Measurements from ENCODE around the gene NAV2.

NAV2 gene

DNA sequence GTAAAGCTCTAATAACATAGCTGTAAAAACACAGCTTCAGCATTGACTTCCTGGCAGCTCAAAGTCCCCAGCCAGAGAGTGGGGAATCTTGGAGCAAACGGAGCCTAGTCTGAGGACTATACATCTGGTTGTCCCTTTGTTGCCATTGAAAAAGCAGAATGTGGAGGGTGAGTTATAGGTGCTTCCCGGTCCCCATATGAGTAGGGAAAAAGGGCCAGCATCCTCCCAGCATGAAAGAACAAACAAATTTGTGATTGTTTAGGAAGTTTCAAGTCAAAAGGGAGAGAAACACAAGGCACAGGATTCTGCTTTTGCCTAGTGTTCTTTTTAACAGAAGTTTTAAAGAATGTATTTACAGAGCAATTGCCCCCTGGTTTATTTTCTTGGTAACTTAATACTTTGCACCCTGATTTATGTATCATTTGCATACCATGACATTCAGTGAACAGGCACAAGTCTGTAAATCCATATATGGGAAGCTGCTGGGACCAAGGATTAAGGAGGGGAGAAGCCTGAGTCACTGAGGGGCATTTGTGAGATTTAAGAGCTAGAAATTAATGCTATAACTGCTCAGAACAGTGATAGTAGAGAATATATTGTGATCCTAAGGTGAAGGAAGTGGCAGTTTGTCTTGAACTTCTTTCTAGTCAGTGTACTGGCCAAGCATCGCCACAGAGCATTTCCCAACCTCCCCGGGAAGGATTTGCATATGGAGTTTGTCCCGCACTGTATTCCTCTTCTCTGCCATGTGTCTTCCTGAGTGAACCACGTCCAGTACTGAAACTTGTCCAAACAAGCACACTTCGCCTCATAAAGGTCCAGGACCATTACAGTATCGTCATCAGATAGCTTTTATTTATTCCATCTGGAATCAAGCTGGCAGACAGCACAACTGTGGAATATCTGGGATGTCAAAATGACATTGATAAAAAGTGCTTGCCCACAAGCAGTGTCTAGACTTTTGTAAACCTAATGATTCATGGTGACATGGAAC, 344.6 kb downstream of the NAV2 start:
- no peaks in the 10 kb centered on the region for H3K9me3 ChIP-seq (ENCODE audit: control insufficient read depth in 2 of 2, low read length in 2 of 2)
- no peaks in the 10 kb centered on the region for H3K27me3 ChIP-seq (ENCODE audit: control insufficient read depth in 2 of 2, insufficient read depth in 2 of 2, low read length in 2 of 2)
- H3K36me3 ChIP-seq (ENCODE audit: control insufficient read depth in 2 of 2, insufficient read depth in 2 of 2, low read length in 2 of 2): peaks cover 17 to 18% of the 10 kb centered on the region in 2 donors

GRCh38 chr11:20058749-20059458, 346.3 kb downstream of the NAV2 start:
- H3K36me3 ChIP-seq (ENCODE audit: control insufficient read depth in 2 of 2, insufficient read depth in 2 of 2, low read length in 2 of 2): peaks cover 12 to 17% of the 10 kb centered on the region in 2 donors
- no peak overlapping the region for H3K9ac ChIP-seq (ENCODE audit: low read depth in 1 of 2, low read length in 2 of 2)
- no peaks in the 10 kb centered on the region for H3K4me1 ChIP-seq (ENCODE audit: control insufficient read depth in 2 of 2, insufficient read depth in 2 of 2, low read length in 2 of 2)
- no peak overlapping the region for H3K27ac ChIP-seq (ENCODE audit: low read depth in 2 of 2, low read length in 2 of 2)
- H3K27me3 ChIP-seq (ENCODE audit: control insufficient read depth in 2 of 2, insufficient read depth in 2 of 2, low read length in 2 of 2): no peaks in the 10 kb centered on the region
- no peak overlapping the region for H3K4me3 ChIP-seq (ENCODE audit: low read length in 2 of 2)
- H3K9me3 ChIP-seq (ENCODE audit: control insufficient read depth in 2 of 2, low read length in 2 of 2): no peaks in the 10 kb centered on the region

More for the DNA sequence above, 344.6 kb downstream of the NAV2 start:
- no peak overlapping the region for H3K9ac ChIP-seq (ENCODE audit: low read depth in 1 of 2, low read length in 2 of 2)
- H3K27ac ChIP-seq (ENCODE audit: low read depth in 2 of 2, low read length in 2 of 2): no peak overlapping the region
- no peak overlapping the region for H3K4me3 ChIP-seq (ENCODE audit: low read length in 2 of 2)
- H3K4me1 ChIP-seq (ENCODE audit: control insufficient read depth in 2 of 2, insufficient read depth in 2 of 2, low read length in 2 of 2): no peaks in the 10 kb centered on the region

GRCh38 chr11:20059587-20060021, 347.0 kb downstream of the NAV2 start:
- Histone ChIP-seq H3K9me3 (ENCODE audit: control insufficient read depth in 2 of 2, low read length in 2 of 2) (no peaks in the 10 kb centered on the region), H3K9ac (ENCODE audit: low read depth in 1 of 2, low read length in 2 of 2) (no peak overlapping the region), H3K36me3 (ENCODE audit: control insufficient read depth in 2 of 2, insufficient read depth in 2 of 2, low read length in 2 of 2) (peaks cover 8 to 17% of the 10 kb centered on the region in 2 donors), H3K4me3 (ENCODE audit: low read length in 2 of 2) (no peak overlapping the region), H3K4me1 (ENCODE audit: control insufficient read depth in 2 of 2, insufficient read depth in 2 of 2, low read length in 2 of 2) (no peaks in the 10 kb centered on the region), H3K27me3 (ENCODE audit: control insufficient read depth in 2 of 2, insufficient read depth in 2 of 2, low read length in 2 of 2) (no peaks in the 10 kb centered on the region), H3K27ac (ENCODE audit: low read depth in 2 of 2, low read length in 2 of 2) (no peak overlapping the region)

- no peak overlapping the region for H3K9ac ChIP-seq (ENCODE audit: low read depth in 1 of 2, low read length in 2 of 2)
- H3K9me3 ChIP-seq (ENCODE audit: control insufficient read depth in 2 of 2, low read length in 2 of 2): no peaks in the 10 kb centered on the region
- no peaks in the 10 kb centered on the region for H3K27me3 ChIP-seq (ENCODE audit: control insufficient read depth in 2 of 2, insufficient read depth in 2 of 2, low read length in 2 of 2)
- no peak overlapping the region for H3K4me3 ChIP-seq (ENCODE audit: low read length in 2 of 2)
- no peak overlapping the region for H3K27ac ChIP-seq (ENCODE audit: low read depth in 2 of 2, low read length in 2 of 2)
- H3K4me1 ChIP-seq (ENCODE audit: control insufficient read depth in 2 of 2, insufficient read depth in 2 of 2, low read length in 2 of 2): no peaks in the 10 kb centered on the region
- peaks cover 7 to 17% of the 10 kb centered on the region in 2 donors for H3K36me3 ChIP-seq (ENCODE audit: control insufficient read depth in 2 of 2, insufficient read depth in 2 of 2, low read length in 2 of 2)
Measured at GRCh38 chr11:20060181-20060580, 347.5 kb downstream of the NAV2 start.

GRCh38 chr11:20060647-20061205, 348.1 kb downstream of the NAV2 start:
- no peak overlapping the region for H3K27ac ChIP-seq (ENCODE audit: low read depth in 2 of 2, low read length in 2 of 2)
- no peaks in the 10 kb centered on the region for H3K27me3 ChIP-seq (ENCODE audit: control insufficient read depth in 2 of 2, insufficient read depth in 2 of 2, low read length in 2 of 2)
- no peaks in the 10 kb centered on the region for H3K9me3 ChIP-seq (ENCODE audit: control insufficient read depth in 2 of 2, low read length in 2 of 2)
- H3K9ac ChIP-seq (ENCODE audit: low read depth in 1 of 2, low read length in 2 of 2): no peak overlapping the region
- no peaks in the 10 kb centered on the region for H3K4me1 ChIP-seq (ENCODE audit: control insufficient read depth in 2 of 2, insufficient read depth in 2 of 2, low read length in 2 of 2)
- H3K36me3 ChIP-seq (ENCODE audit: control insufficient read depth in 2 of 2, insufficient read depth in 2 of 2, low read length in 2 of 2): peaks cover 5 to 11% of the 10 kb centered on the region in 2 donors
- H3K4me3 ChIP-seq (ENCODE audit: low read length in 2 of 2): no peak overlapping the region

DNA sequence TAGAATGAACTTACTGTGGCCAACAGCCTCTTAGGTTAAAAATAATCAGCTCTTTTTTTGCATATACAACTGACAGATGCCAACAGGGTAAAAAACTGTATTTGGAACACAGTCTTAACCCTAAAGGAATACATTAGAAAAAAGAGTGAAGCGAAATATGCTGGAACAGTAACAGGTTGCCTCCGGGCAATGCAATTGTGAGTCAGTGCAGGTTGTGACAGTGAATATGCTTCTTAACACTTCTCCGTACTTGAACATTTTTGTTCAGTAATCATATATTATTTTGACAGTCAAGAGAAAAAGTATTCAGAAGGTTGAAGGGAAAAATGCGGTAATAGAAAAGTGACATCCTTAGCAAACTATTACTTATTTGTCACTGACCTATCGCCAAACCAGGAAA, 349.1 kb downstream of the NAV2 start:
- Histone ChIP-seq H3K27ac (ENCODE audit: low read depth in 2 of 2, low read length in 2 of 2) (no peak overlapping the region), H3K36me3 (ENCODE audit: control insufficient read depth in 2 of 2, insufficient read depth in 2 of 2, low read length in 2 of 2) (peaks cover 3 to 6% of the 10 kb centered on the region in 2 donors), H3K4me1 (ENCODE audit: control insufficient read depth in 2 of 2, insufficient read depth in 2 of 2, low read length in 2 of 2) (no peaks in the 10 kb centered on the region), H3K4me3 (ENCODE audit: low read length in 2 of 2) (no peak overlapping the region), H3K27me3 (ENCODE audit: control insufficient read depth in 2 of 2, insufficient read depth in 2 of 2, low read length in 2 of 2) (no peaks in the 10 kb centered on the region), H3K9me3 (ENCODE audit: control insufficient read depth in 2 of 2, low read length in 2 of 2) (no peaks in the 10 kb centered on the region), H3K9ac (ENCODE audit: low read depth in 1 of 2, low read length in 2 of 2) (no peak overlapping the region)

DNA sequence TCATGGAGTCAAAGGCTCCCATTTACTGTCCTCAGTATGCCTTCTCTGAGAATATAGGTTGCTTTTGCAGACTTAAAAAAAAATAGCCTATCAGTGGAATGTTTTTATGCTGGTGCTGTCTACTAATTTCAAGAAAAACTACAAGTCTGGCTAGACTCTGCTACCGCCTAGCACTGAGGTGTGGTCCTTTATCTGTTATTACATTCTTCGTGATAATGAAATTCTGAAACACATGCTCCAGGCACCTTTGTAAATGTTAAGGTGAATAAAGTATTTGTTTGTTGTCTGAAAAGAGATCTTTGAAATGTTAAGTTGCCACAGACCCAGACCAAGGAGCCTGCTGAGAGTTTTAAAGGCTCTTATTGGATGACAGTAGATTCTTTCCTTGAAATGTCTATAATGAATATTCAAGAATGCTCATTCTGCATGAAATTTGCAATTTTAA, 352.3 kb downstream of the NAV2 start:
- Histone ChIP-seq H3K9me3 (ENCODE audit: control insufficient read depth in 2 of 2, low read length in 2 of 2) (no peaks in the 10 kb centered on the region), H3K36me3 (ENCODE audit: control insufficient read depth in 2 of 2, insufficient read depth in 2 of 2, low read length in 2 of 2) (peaks cover 4 to 10% of the 10 kb centered on the region in 2 donors), H3K4me3 (ENCODE audit: low read length in 2 of 2) (no peak overlapping the region), H3K27ac (ENCODE audit: low read depth in 2 of 2, low read length in 2 of 2) (no peak overlapping the region), H3K27me3 (ENCODE audit: control insufficient read depth in 2 of 2, insufficient read depth in 2 of 2, low read length in 2 of 2) (no peaks in the 10 kb centered on the region), H3K4me1 (ENCODE audit: control insufficient read depth in 2 of 2, insufficient read depth in 2 of 2, low read length in 2 of 2) (no peaks in the 10 kb centered on the region), H3K9ac (ENCODE audit: low read depth in 1 of 2, low read length in 2 of 2) (no peak overlapping the region)

- H3K9ac ChIP-seq (ENCODE audit: low read depth in 1 of 2, low read length in 2 of 2): no peak overlapping the region
- H3K4me3 ChIP-seq (ENCODE audit: low read length in 2 of 2): no peak overlapping the region
- no peaks in the 10 kb centered on the region for H3K27me3 ChIP-seq (ENCODE audit: control insufficient read depth in 2 of 2, insufficient read depth in 2 of 2, low read length in 2 of 2)
- no peaks in the 10 kb centered on the region for H3K9me3 ChIP-seq (ENCODE audit: control insufficient read depth in 2 of 2, low read length in 2 of 2)
- H3K36me3 ChIP-seq (ENCODE audit: control insufficient read depth in 2 of 2, insufficient read depth in 2 of 2, low read length in 2 of 2): peaks cover 2 to 10% of the 10 kb centered on the region in 2 donors
- H3K4me1 ChIP-seq (ENCODE audit: control insufficient read depth in 2 of 2, insufficient read depth in 2 of 2, low read length in 2 of 2): peaks cover 0 to 1% of the 10 kb centered on the region in 2 donors
- H3K27ac ChIP-seq (ENCODE audit: low read depth in 2 of 2, low read length in 2 of 2): no peak overlapping the region
Measured at GRCh38 chr11:20065406-20065805, 352.8 kb downstream of the NAV2 start.

GRCh38 chr11:20066013-20066782, 353.6 kb downstream of the NAV2 start:
- Histone ChIP-seq H3K4me1 (ENCODE audit: control insufficient read depth in 2 of 2, insufficient read depth in 2 of 2, low read length in 2 of 2) (peaks cover 0 to 3% of the 10 kb centered on the region in 2 donors), H3K27me3 (ENCODE audit: control insufficient read depth in 2 of 2, insufficient read depth in 2 of 2, low read length in 2 of 2) (no peaks in the 10 kb centered on the region), H3K9me3 (ENCODE audit: control insufficient read depth in 2 of 2, low read length in 2 of 2) (no peaks in the 10 kb centered on the region), H3K27ac (ENCODE audit: low read depth in 2 of 2, low read length in 2 of 2) (no peak overlapping the region), H3K4me3 (ENCODE audit: low read length in 2 of 2) (no peak overlapping the region), H3K9ac (ENCODE audit: low read depth in 1 of 2, low read length in 2 of 2) (no peak overlapping the region), H3K36me3 (ENCODE audit: control insufficient read depth in 2 of 2, insufficient read depth in 2 of 2, low read length in 2 of 2) (peaks cover 0 to 10% of the 10 kb centered on the region in 2 donors)

Measured in mucosa of rectum (tissue), 2 donors.